IPS DF 4.7 (cell line): ENCODE measurements around the gene SOX30.

Source experiments
- DNase-seq: peaks from one replicate; pipeline ENCODE4 v3.0.0-alpha.2; 2013; ENCODE audit warnings: low spot score; ENCODE audit errors: extremely low read depth

SOX30 gene

GRCh38 chr5:157659868-157660660 is 7.8 kb upstream of the SOX30 start:
- no peak for DNase-seq

- DNase-seq: no peak
Observed at GRCh38 chr5:157658893-157659292, 6.7 kb upstream of the SOX30 start.

GRCh38 chr5:157657516-157657915 is 5.3 kb upstream of the SOX30 start:
- no peak for DNase-seq

- DNase-seq: peak; percentile 72
Observed at GRCh38 chr5:157651623-157652376, 438 bp downstream of the SOX30 start.

- no peak for DNase-seq
Observed at GRCh38 chr5:157650991-157651611, 1.1 kb downstream of the SOX30 start.

- no peak for DNase-seq
Observed at GRCh38 chr5:157649101-157649500, 3.1 kb downstream of the SOX30 start.

- DNase-seq: no peak
Observed at GRCh38 chr5:157648275-157648990, 3.8 kb downstream of the SOX30 start.

GRCh38 chr5:157640406-157641066 is 11.7 kb downstream of the SOX30 start:
- no peak for DNase-seq

GRCh38 chr5:157630341-157630740 is 21.9 kb downstream of the SOX30 start:
- no peak for DNase-seq

- no peak for DNase-seq
Observed at GRCh38 chr5:157626831-157627230, 25.4 kb downstream of the SOX30 start.

- no peak for DNase-seq
Observed at GRCh38 chr5:157624144-157624543, 28.1 kb downstream of the SOX30 start.

GRCh38 chr5:157620776-157621175 is 31.5 kb downstream of the SOX30 start:
- no peak for DNase-seq

- no peak for DNase-seq
Observed at GRCh38 chr5:157618191-157618765, 34.0 kb downstream of the SOX30 start.

GRCh38 chr5:157616785-157617184 is 35.5 kb downstream of the SOX30 start:
- DNase-seq: no peak

- DNase-seq: no peak
Observed at GRCh38 chr5:157613385-157614245, 38.6 kb downstream of the SOX30 start.

GRCh38 chr5:157612581-157612980 is 39.7 kb downstream of the SOX30 start:
- no peak for DNase-seq

GRCh38 chr5:157611571-157612476 is 40.4 kb downstream of the SOX30 start:
- DNase-seq: no peak

GRCh38 chr5:157610990-157611389 is 41.2 kb downstream of the SOX30 start:
- no peak for DNase-seq
